ENCODE data around the gene FCMR.

The FCMR gene

GRCh38 chr1:206954459-206955342, 33.0 kb upstream of the FCMR start:
- TF ChIP-seq CTCF (IDR thresholded peaks at IDR 0.05), result no peak

GRCh38 chr1:206953626-206954025, 31.9 kb upstream of the FCMR start:
- TF ChIP-seq CTCF (IDR thresholded peaks at IDR 0.05), result no peak

GRCh38 chr1:206953126-206953525, 31.4 kb upstream of the FCMR start:
- TF ChIP-seq CTCF (IDR thresholded peaks at IDR 0.05), result no peak

- no peak for TF ChIP-seq CTCF (IDR thresholded peaks at IDR 0.05)
Measured at GRCh38 chr1:206952171-206952570, 30.4 kb upstream of the FCMR start.

GRCh38 chr1:206951318-206952100, 29.8 kb upstream of the FCMR start:
- TF ChIP-seq CTCF (IDR thresholded peaks at IDR 0.05), result no peak

DNA sequence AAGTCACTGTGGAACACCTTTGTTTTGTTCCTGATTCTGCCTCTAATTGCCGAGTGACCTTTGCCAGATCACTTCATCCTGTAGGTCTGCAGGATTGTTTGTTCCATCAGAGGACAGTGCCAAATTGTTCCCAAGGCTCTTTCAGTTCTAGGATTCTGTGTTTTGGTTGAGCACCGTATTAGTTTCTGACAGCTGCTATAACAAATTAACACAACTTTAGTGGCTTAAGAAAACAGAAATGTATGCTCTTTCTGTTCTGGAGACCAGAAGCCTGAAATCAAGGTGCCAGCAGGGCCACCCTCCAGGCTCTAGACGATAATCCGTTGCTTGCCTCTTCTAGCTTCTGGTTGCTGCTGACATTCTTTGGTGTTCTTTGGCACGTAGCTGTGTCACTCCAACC, 27.9 kb upstream of the FCMR start:
- TF ChIP-seq CTCF (IDR thresholded peaks at IDR 0.05), result no peak

DNA sequence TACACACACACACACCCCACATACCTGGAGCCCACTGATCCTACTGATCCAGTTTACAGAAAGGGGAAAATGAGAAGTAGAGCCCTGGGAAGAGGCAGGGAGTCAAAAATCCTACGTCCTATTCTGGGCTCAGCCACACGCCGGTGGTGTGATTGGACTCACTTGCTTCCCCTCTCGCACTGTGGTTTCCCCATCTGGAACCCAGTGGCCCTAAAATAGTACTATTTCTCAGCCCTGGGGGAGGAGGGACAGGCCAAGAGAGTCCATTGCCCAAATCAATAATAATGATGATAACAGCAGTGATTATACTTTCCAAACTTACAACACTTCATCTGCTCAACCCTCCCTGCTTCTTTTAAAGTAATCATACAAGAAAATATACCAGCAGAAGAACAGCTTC, 27.5 kb upstream of the FCMR start:
- no peak for TF ChIP-seq CTCF (IDR thresholded peaks at IDR 0.05)

All from LNCAP (cell line).